Esophagus squamous epithelium (tissue), 4 donors: ENCODE data around the gene PEX14.

Source experiments
- POLR2A ChIP-seq, 4 donors: fragments of 450-650 bp; IDR thresholded peaks; one replicate each; pipeline ENCODE4 v1.6.1; 2017; ENCODE audit warnings: antibody characterized with exemption in 4 of 4, mild to moderate bottlenecking in 4 of 4, moderate library complexity in 3 of 4
- TF ChIP-seq, protein P1 (sequence below), 6 experiments: fragments of 450-650 bp in 4 of 6; fragments of 200-600 bp in 2 of 6; sonication (generic) in 2 of 6; IDR thresholded peaks; one replicate each; pipeline ENCODE4 v1.5.1; 2016 to 2019; ENCODE audit warnings: antibody characterized with exemption in 6 of 6, mild to moderate bottlenecking in 4 of 6, moderate library complexity in 4 of 6

DNA sequence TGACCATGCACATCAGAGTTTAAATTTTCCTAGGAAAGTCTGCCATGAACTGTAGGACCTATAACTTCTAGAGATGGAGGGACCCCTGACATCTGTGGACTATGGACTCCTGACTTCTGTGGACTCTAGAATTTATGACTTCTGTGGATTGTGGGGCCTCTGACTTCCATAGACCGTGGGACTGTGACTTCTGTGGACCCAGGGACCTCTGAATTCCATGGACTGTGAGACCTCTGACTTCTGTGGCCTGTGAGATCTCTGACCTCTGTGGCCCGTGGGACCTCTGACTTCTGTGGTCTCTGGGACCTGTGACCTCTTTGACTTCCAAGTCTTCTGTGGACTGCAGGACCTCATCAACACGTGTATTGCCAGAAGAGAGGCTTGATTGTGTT is 36.7 kb downstream of the PEX14 start:
- TF ChIP-seq, protein P1, sequence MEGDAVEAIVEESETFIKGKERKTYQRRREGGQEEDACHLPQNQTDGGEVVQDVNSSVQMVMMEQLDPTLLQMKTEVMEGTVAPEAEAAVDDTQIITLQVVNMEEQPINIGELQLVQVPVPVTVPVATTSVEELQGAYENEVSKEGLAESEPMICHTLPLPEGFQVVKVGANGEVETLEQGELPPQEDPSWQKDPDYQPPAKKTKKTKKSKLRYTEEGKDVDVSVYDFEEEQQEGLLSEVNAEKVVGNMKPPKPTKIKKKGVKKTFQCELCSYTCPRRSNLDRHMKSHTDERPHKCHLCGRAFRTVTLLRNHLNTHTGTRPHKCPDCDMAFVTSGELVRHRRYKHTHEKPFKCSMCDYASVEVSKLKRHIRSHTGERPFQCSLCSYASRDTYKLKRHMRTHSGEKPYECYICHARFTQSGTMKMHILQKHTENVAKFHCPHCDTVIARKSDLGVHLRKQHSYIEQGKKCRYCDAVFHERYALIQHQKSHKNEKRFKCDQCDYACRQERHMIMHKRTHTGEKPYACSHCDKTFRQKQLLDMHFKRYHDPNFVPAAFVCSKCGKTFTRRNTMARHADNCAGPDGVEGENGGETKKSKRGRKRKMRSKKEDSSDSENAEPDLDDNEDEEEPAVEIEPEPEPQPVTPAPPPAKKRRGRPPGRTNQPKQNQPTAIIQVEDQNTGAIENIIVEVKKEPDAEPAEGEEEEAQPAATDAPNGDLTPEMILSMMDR (IDR thresholded peaks at IDR 0.05), result no peak
- no peak for TF ChIP-seq POLR2A (IDR thresholded peaks at IDR 0.05)
